ENCODE results near the gene ISCA1.

The ISCA1 gene

DNA sequence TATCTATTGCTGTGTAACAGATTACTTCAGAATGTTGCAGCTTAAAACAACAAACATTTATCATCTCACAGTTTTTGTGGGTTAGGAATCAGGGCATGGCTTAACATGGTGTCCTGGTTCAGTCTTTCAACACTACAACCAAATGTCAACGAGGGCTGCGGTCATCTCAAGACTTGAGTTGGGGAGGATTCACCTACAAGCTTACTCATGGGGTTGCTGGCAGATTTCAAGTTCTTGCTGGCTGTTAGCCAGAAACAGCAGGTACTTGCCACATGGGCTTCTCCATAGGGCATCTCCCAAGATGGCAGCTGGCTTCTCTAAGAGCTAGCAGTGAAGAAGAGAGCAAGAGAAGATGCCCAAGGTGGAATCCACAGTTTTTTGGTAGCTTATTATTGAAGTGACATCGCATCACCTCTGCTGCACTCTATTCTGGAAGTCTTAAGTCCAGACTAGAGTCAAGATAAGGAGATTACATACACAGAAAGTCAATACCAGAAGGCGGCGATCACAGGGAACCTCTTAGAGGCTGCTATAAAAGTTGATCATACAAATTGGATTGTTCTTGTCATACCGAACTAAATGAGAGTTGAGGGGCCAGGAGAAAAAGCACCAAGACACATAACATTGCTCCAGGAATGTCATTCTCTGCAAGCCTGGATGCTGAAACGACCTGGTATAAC is 65.1 kb downstream of the ISCA1 start:
- DNase-seq, result no peak

Data from NCI-H524 (cell line).